ENCODE data around the gene ABCA1. TPM values are rescaled to one million over a fixed set of nuclear protein-coding genes. Genes with fewer than 3 reads are reported as not detected.

ABCA1 gene
- total and polyA plus RNA-seq, 4 experiments from 2014 or later, result 0.57 to 1.2 (median 0.91) TPM

DNA sequence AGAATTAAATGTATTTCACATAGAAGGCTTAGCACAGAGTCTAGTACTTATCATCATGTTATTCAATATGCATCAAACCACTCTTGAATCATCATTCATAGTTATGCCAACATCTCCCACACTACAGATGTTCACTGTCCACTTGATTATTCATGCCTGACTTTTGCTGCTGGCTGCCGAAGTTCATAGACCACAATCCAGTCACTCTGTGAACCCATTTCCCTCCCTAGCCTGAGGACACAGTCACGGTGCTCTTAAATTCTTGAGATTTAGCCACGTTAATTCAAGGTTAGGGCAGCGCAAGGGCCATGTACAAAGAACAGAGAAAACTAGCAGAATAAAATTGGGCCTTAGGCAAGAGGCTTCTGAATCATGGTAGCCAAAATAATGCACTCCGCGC, 32.4 kb downstream of the ABCA1 start:
- intact Hi-C loops (cut with micrococcal nuclease), result no loop called here
- H3K36me3 Mint-ChIP-seq, result peaks cover 0 to 2% of the 10 kb centered on the region in 2 donors
- H3K9me3 Mint-ChIP-seq, result no peaks in the 10 kb centered on the region
- H3K9me3 ChIP-seq (ENCODE audit: control insufficient read depth in 1 of 2, low read length in 2 of 2), result no peaks in the 10 kb centered on the region
- no peaks in the 10 kb centered on the region for H3K27me3 Mint-ChIP-seq
- no peaks in the 10 kb centered on the region for H3K36me3 ChIP-seq (ENCODE audit: insufficient read depth, low read length)
- H3K4me3 ChIP-seq (ENCODE audit: low read length in 2 of 2), result no peak overlapping the region
- ChIA-PET POLR2A (ENCODE audit: partially characterized antibody) (no interaction called here), CTCF (ENCODE audit: partially characterized antibody) (no interaction called here)
- H3K4me1 Mint-ChIP-seq, result peaks cover 0 to 5% (median 0%) of the 10 kb centered on the region in 4 donors
- H3K4me3 Mint-ChIP-seq, result no peak overlapping the region
- H3K27ac Mint-ChIP-seq, result no peak overlapping the region
- H3K27me3 ChIP-seq (ENCODE audit: insufficient read depth, low read length), result no peaks in the 10 kb centered on the region
- no peak for DNase-seq
- no peak overlapping the region for H3K27ac ChIP-seq (ENCODE audit: low read depth, low read length)
- no peaks in the 10 kb centered on the region for H3K4me1 ChIP-seq (ENCODE audit: insufficient read depth, low read length)

- POLR2A ChIA-PET (ENCODE audit: partially characterized antibody), result no interaction called here
- H3K4me1 Mint-ChIP-seq, result no peaks in the 10 kb centered on the region
- CTCF ChIA-PET (ENCODE audit: partially characterized antibody), result interaction anchor here (1.1 to 3.0 kb wide), 3 partner anchors 30 to 235 kb away, joined by 3 to 10 read pairs (median 4); no protein-coding TSS in a partner anchor
- H3K9me3 ChIP-seq (ENCODE audit: control insufficient read depth in 1 of 2, low read length in 2 of 2), result no peaks in the 10 kb centered on the region
- intact Hi-C loops (cut with micrococcal nuclease), result no loop called here
- no peak overlapping the region for H3K27ac Mint-ChIP-seq
- no peak for DNase-seq
- H3K36me3 Mint-ChIP-seq, result peaks cover 0 to 3% of the 10 kb centered on the region in 2 donors
- no peaks in the 10 kb centered on the region for H3K27me3 ChIP-seq (ENCODE audit: insufficient read depth, low read length)
- no peak overlapping the region for H3K4me3 Mint-ChIP-seq
- no peak overlapping the region for H3K27ac ChIP-seq (ENCODE audit: low read depth, low read length)
- no peaks in the 10 kb centered on the region for H3K27me3 Mint-ChIP-seq
- H3K36me3 ChIP-seq (ENCODE audit: insufficient read depth, low read length), result no peaks in the 10 kb centered on the region
- no peak overlapping the region for H3K4me3 ChIP-seq (ENCODE audit: low read length in 2 of 2)
- no peaks in the 10 kb centered on the region for H3K9me3 Mint-ChIP-seq
- no peaks in the 10 kb centered on the region for H3K4me1 ChIP-seq (ENCODE audit: insufficient read depth, low read length)
Measured at GRCh38 chr9:104892701-104893100, 35.3 kb downstream of the ABCA1 start.

GRCh38 chr9:104890433-104890770, 37.6 kb downstream of the ABCA1 start:
- DNase-seq, result no peak
- Mint-ChIP-seq H3K27me3 (no peaks in the 10 kb centered on the region), H3K27ac (no peak overlapping the region), H3K4me3 (no peak overlapping the region), H3K4me1 (no peaks in the 10 kb centered on the region), H3K36me3 (peaks cover 2 to 3% of the 10 kb centered on the region in 2 donors), H3K9me3 (no peaks in the 10 kb centered on the region)
- Histone ChIP-seq H3K36me3 (ENCODE audit: insufficient read depth, low read length) (no peaks in the 10 kb centered on the region), H3K27me3 (ENCODE audit: insufficient read depth, low read length) (no peaks in the 10 kb centered on the region), H3K9me3 (ENCODE audit: control insufficient read depth in 1 of 2, low read length in 2 of 2) (no peaks in the 10 kb centered on the region), H3K4me3 (ENCODE audit: low read length in 2 of 2) (no peak overlapping the region), H3K27ac (ENCODE audit: low read depth, low read length) (no peak overlapping the region), H3K4me1 (ENCODE audit: insufficient read depth, low read length) (no peaks in the 10 kb centered on the region)
- intact Hi-C loops (cut with micrococcal nuclease), result no loop called here
- POLR2A ChIA-PET (ENCODE audit: partially characterized antibody), result no interaction called here
- CTCF ChIA-PET (ENCODE audit: partially characterized antibody), result no interaction called here

DNA sequence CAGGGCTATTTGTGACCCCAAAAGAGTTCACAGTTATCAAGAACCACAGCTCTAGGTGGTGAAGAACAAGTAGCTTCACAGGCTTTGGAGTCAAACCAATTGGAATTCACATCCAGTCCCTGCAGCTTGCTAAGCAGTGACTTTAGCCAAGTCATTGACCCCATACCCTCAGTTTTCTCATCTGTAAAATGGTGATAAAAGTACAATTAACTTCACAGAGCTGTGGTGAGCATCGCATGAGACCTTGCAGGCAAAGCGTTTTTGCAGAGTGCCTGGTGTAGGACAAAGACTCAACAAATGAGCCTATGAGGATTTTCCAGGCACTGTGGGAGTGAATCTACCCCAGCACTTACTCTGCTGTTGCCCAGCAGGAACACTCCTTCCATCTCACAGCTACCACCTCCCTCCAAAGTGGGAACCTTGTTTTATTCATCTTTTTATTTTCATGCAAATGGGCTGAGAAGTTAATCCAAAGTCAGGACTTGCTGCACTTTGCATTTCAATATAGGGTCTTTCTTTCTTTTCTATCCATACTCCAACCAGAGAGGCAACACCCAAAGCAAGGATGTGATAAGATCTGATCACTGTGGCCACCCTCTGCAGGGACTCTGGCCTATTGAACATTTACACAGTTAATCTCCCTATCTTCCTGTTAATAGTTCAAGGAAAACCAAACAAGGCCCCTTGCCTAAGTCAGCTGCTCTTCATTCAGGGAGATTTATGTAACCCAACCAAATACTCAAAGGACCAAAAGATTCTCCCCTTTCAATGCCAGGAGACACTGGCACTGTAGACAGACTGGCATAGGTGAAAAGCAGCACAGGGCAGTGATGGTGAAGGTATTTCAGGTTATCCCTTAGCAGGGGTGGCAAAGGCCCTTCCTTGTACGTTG, 41.9 kb downstream of the ABCA1 start:
- H3K27ac ChIP-seq (ENCODE audit: low read depth, low read length), result no peak overlapping the region
- H3K36me3 ChIP-seq (ENCODE audit: insufficient read depth, low read length), result no peaks in the 10 kb centered on the region

GRCh38 chr9:104883169-104883568, 44.8 kb downstream of the ABCA1 start:
- Histone ChIP-seq H3K36me3 (ENCODE audit: insufficient read depth, low read length) (no peaks in the 10 kb centered on the region), H3K4me3 (ENCODE audit: low read length in 2 of 2) (no peak overlapping the region), H3K27ac (ENCODE audit: low read depth, low read length) (no peak overlapping the region), H3K27me3 (ENCODE audit: insufficient read depth, low read length) (no peaks in the 10 kb centered on the region), H3K9me3 (ENCODE audit: control insufficient read depth in 1 of 2, low read length in 2 of 2) (no peaks in the 10 kb centered on the region), H3K4me1 (ENCODE audit: insufficient read depth, low read length) (no peaks in the 10 kb centered on the region)
- DNase-seq, result no peak
- intact Hi-C loops (cut with micrococcal nuclease), result no loop called here
- H3K9me3 Mint-ChIP-seq, result no peaks in the 10 kb centered on the region
- no peaks in the 10 kb centered on the region for H3K27me3 Mint-ChIP-seq
- no peaks in the 10 kb centered on the region for H3K4me1 Mint-ChIP-seq
- H3K4me3 Mint-ChIP-seq, result no peak overlapping the region
- POLR2A ChIA-PET (ENCODE audit: partially characterized antibody), result no interaction called here
- CTCF ChIA-PET (ENCODE audit: partially characterized antibody), result interaction anchor here (1.1 kb wide), 1 partner anchor 10 kb away, joined by 3 read pairs; no protein-coding TSS in a partner anchor
- no peak overlapping the region for H3K27ac Mint-ChIP-seq
- H3K36me3 Mint-ChIP-seq, result peaks cover 2 to 3% of the 10 kb centered on the region in 2 donors

More for the DNA sequence above, 41.9 kb downstream of the ABCA1 start:
- Mint-ChIP-seq H3K27me3 (no peaks in the 10 kb centered on the region), H3K4me1 (no peaks in the 10 kb centered on the region), H3K27ac (no peak overlapping the region), H3K4me3 (no peak overlapping the region), H3K36me3 (peaks cover 2 to 3% of the 10 kb centered on the region in 2 donors), H3K9me3 (no peaks in the 10 kb centered on the region)
- ChIA-PET POLR2A (ENCODE audit: partially characterized antibody) (no interaction called here), CTCF (ENCODE audit: partially characterized antibody) (interaction anchor here (1.1 kb wide), 1 partner anchor 13 kb away, joined by 3 read pairs; no protein-coding TSS in a partner anchor)
- intact Hi-C loops (cut with micrococcal nuclease), result no loop called here
- H3K4me3 ChIP-seq (ENCODE audit: low read length in 2 of 2), result no peak overlapping the region
- H3K27me3 ChIP-seq (ENCODE audit: insufficient read depth, low read length), result no peaks in the 10 kb centered on the region
- no peaks in the 10 kb centered on the region for H3K9me3 ChIP-seq (ENCODE audit: control insufficient read depth in 1 of 2, low read length in 2 of 2)
- H3K4me1 ChIP-seq (ENCODE audit: insufficient read depth, low read length), result no peaks in the 10 kb centered on the region
- no peak for DNase-seq

DNA sequence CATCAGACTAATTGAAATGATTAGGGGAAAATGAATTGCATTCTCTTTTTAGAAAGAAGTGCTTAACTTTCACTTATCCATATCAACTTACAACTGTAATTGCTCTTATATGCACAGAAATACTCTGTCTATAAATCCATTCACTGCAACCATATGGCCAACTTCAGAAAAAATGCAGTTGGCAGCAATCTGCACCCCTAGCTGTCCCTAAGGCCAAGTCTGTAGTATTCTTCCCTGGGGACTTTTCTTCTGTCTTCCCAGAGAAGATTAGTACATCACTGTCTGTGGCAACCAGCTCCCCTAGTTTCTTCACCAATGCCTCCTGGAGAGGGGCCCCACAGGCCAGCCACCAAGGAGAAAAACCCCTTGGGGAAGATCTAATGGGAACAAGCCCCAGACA, 45.4 kb downstream of the ABCA1 start:
- CTCF ChIA-PET (ENCODE audit: partially characterized antibody), result interaction anchor here (1.1 kb wide), 1 partner anchor 11 kb away, joined by 3 read pairs; no protein-coding TSS in a partner anchor
- POLR2A ChIA-PET (ENCODE audit: partially characterized antibody), result no interaction called here
- H3K27ac Mint-ChIP-seq, result no peak overlapping the region

GRCh38 chr9:104882086-104882485, 45.9 kb downstream of the ABCA1 start:
- intact Hi-C loops (cut with micrococcal nuclease), result no loop called here
- H3K27me3 ChIP-seq (ENCODE audit: insufficient read depth, low read length), result no peaks in the 10 kb centered on the region
- POLR2A ChIA-PET (ENCODE audit: partially characterized antibody), result no interaction called here
- H3K27ac ChIP-seq (ENCODE audit: low read depth, low read length), result no peak overlapping the region
- no peaks in the 10 kb centered on the region for H3K27me3 Mint-ChIP-seq
- peaks cover 0 to 2% of the 10 kb centered on the region in 2 donors for H3K36me3 Mint-ChIP-seq
- no peaks in the 10 kb centered on the region for H3K9me3 ChIP-seq (ENCODE audit: control insufficient read depth in 1 of 2, low read length in 2 of 2)
- H3K9me3 Mint-ChIP-seq, result no peaks in the 10 kb centered on the region
- H3K4me1 Mint-ChIP-seq, result no peaks in the 10 kb centered on the region
- H3K4me1 ChIP-seq (ENCODE audit: insufficient read depth, low read length), result no peaks in the 10 kb centered on the region
- DNase-seq, result no peak
- no peak overlapping the region for H3K4me3 Mint-ChIP-seq
- no peak overlapping the region for H3K27ac Mint-ChIP-seq
- no peak overlapping the region for H3K4me3 ChIP-seq (ENCODE audit: low read length in 2 of 2)
- CTCF ChIA-PET (ENCODE audit: partially characterized antibody), result interaction anchor here (1.1 kb wide), 1 partner anchor 11 kb away, joined by 3 read pairs; no protein-coding TSS in a partner anchor
- H3K36me3 ChIP-seq (ENCODE audit: insufficient read depth, low read length), result no peaks in the 10 kb centered on the region

More for the DNA sequence above, 45.4 kb downstream of the ABCA1 start:
- peaks cover 0 to 2% of the 10 kb centered on the region in 2 donors for H3K36me3 Mint-ChIP-seq
- no peaks in the 10 kb centered on the region for H3K4me1 ChIP-seq (ENCODE audit: insufficient read depth, low read length)
- H3K27me3 Mint-ChIP-seq, result no peaks in the 10 kb centered on the region
- no peaks in the 10 kb centered on the region for H3K36me3 ChIP-seq (ENCODE audit: insufficient read depth, low read length)
- no peak overlapping the region for H3K4me3 ChIP-seq (ENCODE audit: low read length in 2 of 2)
- H3K4me3 Mint-ChIP-seq, result no peak overlapping the region
- H3K9me3 ChIP-seq (ENCODE audit: control insufficient read depth in 1 of 2, low read length in 2 of 2), result no peaks in the 10 kb centered on the region
- intact Hi-C loops (cut with micrococcal nuclease), result no loop called here
- no peaks in the 10 kb centered on the region for H3K27me3 ChIP-seq (ENCODE audit: insufficient read depth, low read length)
- H3K4me1 Mint-ChIP-seq, result no peaks in the 10 kb centered on the region
- H3K9me3 Mint-ChIP-seq, result no peaks in the 10 kb centered on the region
- H3K27ac ChIP-seq (ENCODE audit: low read depth, low read length), result no peak overlapping the region
- no peak for DNase-seq
